ENCODE measurements around the gene STYXL2. TPM values are rescaled to one million over a fixed set of nuclear protein-coding genes. Genes with fewer than 3 reads are reported as not detected.

The STYXL2 gene
- total RNA-seq, 1 donor from 2014 or later, result 0.06 TPM

DNA sequence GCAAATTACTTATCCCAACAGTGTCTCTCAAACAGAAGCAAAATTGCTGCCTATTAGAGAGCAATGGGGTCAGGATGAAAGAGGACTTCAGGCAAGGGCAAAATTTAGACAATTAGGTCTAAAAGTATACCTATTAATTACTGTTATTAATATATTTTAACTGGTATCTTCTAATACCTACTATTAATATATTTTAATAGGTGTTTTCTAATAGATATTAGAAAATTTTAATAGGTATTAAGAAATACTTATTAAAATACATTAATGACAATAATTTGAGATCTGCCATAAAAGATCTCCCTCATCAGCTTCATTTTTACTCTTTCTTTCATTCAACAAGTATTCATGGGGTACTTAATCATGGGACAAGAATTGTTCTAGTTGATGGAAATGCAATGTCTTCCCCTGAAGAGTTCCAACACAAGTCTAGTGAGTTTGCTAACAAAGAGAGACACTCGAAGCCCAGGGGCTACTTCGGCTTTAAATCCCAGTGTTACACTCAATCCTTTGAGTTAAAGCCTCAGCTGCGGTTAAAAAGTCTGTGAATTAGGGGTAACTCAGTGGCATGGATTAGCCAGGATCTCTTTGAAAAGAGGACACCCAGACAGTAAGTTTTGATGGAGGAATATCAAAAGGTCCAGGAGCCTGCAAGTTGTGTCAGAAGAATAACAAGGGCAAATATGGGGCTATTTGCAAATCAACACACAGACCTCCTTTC is 44.1 kb downstream of the STYXL2 start:
- Histone ChIP-seq H4K20me1 (ENCODE audit: low read depth) (no peaks in the 10 kb centered on the region), H3K4me2 (peak overlapping the region; percentile 53), H3K9ac (no peak overlapping the region), H3K4me3 (no peak overlapping the region), H3F3A (ENCODE audit: low read depth) (peaks cover 39% of the 10 kb centered on the region), H3K4me1 (peaks cover 46% of the 10 kb centered on the region), H3K36me3 (no peaks in the 10 kb centered on the region), H3K79me2 (ENCODE audit: low read depth) (no peaks in the 10 kb centered on the region), H3K9me3 (ENCODE audit: low read depth) (no peaks in the 10 kb centered on the region), H2AFZ (replicated peaks) (peak overlapping the region; percentile 72), H3K27me3 (no peaks in the 10 kb centered on the region), H3K27ac (peak overlapping the region; percentile 62)
- DNase-seq (ENCODE audit: low spot score), result peak; percentile 64
- peak overlapping the region; percentile 62 for H3K4me3 Mint-ChIP-seq
- H3K27me3 Mint-ChIP-seq (ENCODE audit: insufficient read depth, low read depth), result no peaks in the 10 kb centered on the region
- peaks cover 3% of the 10 kb centered on the region for H3K36me3 Mint-ChIP-seq
- TF ChIP-seq EZH2 (IDR thresholded peaks at IDR 0.05) (no peak), EZH2phosphoT487 (IDR thresholded peaks at IDR 0.05) (no peak)
- TF ChIP-seq, protein P1, sequence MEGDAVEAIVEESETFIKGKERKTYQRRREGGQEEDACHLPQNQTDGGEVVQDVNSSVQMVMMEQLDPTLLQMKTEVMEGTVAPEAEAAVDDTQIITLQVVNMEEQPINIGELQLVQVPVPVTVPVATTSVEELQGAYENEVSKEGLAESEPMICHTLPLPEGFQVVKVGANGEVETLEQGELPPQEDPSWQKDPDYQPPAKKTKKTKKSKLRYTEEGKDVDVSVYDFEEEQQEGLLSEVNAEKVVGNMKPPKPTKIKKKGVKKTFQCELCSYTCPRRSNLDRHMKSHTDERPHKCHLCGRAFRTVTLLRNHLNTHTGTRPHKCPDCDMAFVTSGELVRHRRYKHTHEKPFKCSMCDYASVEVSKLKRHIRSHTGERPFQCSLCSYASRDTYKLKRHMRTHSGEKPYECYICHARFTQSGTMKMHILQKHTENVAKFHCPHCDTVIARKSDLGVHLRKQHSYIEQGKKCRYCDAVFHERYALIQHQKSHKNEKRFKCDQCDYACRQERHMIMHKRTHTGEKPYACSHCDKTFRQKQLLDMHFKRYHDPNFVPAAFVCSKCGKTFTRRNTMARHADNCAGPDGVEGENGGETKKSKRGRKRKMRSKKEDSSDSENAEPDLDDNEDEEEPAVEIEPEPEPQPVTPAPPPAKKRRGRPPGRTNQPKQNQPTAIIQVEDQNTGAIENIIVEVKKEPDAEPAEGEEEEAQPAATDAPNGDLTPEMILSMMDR (IDR thresholded peaks at IDR 0.05), result no peak
- peaks cover 6% of the 10 kb centered on the region for H3K9me3 Mint-ChIP-seq
- peak overlapping the region; percentile 93 for H3K27ac Mint-ChIP-seq
- peaks cover 41% of the 10 kb centered on the region for H3K4me1 Mint-ChIP-seq

DNA sequence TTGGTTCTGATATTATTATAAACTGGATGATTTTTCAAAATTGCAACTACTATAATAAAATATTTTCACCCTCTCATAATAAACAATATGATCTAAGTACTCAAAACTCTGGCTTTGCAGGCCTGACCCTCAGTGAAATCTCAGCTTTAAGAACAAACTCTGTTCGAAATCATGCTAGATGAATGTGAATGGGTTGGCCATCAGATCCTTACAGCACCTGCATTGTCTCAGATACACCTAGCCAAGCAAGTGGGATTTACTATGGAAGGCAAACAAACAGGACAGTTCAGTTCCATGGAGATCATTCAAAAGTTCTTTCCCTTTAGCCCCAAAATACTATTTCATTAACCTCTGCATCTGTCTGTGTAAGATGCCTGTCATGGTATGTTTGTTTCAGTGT is 44.8 kb downstream of the STYXL2 start:
- Mint-ChIP-seq H3K9me3 (peaks cover 9% of the 10 kb centered on the region), H3K36me3 (peaks cover 6% of the 10 kb centered on the region), H3K4me3 (no peak overlapping the region), H3K27ac (peak overlapping the region; percentile 81), H3K4me1 (peaks cover 41% of the 10 kb centered on the region), H3K27me3 (ENCODE audit: insufficient read depth, low read depth) (peaks cover 2% of the 10 kb centered on the region)
- no peak for DNase-seq (ENCODE audit: low spot score)
- Histone ChIP-seq H3K79me2 (ENCODE audit: low read depth) (no peaks in the 10 kb centered on the region), H4K20me1 (ENCODE audit: low read depth) (no peaks in the 10 kb centered on the region), H3K36me3 (no peaks in the 10 kb centered on the region), H3K9me3 (ENCODE audit: low read depth) (no peaks in the 10 kb centered on the region), H2AFZ (replicated peaks) (no peak overlapping the region), H3K27me3 (no peaks in the 10 kb centered on the region), H3K4me3 (no peak overlapping the region), H3K9ac (no peak overlapping the region), H3K27ac (peak overlapping the region; percentile 62), H3K4me1 (peaks cover 46% of the 10 kb centered on the region), H3K4me2 (peak overlapping the region; percentile 53), H3F3A (ENCODE audit: low read depth) (peaks cover 39% of the 10 kb centered on the region)
- no peak for TF ChIP-seq EZH2phosphoT487 (IDR thresholded peaks at IDR 0.05)
- TF ChIP-seq, protein P1 (IDR thresholded peaks at IDR 0.05), result no peak
- TF ChIP-seq EZH2 (IDR thresholded peaks at IDR 0.05), result no peak

DNA sequence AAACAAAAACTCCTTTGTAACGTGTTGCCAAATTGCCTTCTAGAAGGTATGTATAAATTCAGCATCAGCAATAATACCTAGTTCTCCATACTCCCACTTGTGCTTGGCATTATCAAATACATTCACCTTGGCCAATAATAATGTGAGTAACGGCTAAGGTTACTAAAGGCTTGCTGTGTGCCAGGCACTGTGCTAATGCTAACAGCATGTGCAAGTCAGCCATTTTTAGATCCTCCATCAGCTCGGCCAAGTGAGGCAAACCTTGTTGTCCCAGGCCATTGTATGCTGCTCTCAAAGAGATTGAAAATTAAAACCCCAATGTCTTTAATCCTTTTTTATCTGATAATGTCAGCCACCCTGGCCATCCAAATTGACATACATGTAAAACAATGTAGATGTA is 48.1 kb downstream of the STYXL2 start:
- no peaks in the 10 kb centered on the region for H3K79me2 ChIP-seq (ENCODE audit: low read depth)
- no peak overlapping the region for H3K4me2 ChIP-seq
- peaks cover 24% of the 10 kb centered on the region for H3K4me1 ChIP-seq
- no peaks in the 10 kb centered on the region for H4K20me1 ChIP-seq (ENCODE audit: low read depth)
- peaks cover 27% of the 10 kb centered on the region for H3K4me1 Mint-ChIP-seq
- TF ChIP-seq, protein P1 (IDR thresholded peaks at IDR 0.05), result no peak
- no peak for TF ChIP-seq EZH2 (IDR thresholded peaks at IDR 0.05)
- no peak for TF ChIP-seq EZH2phosphoT487 (IDR thresholded peaks at IDR 0.05)
- H3K4me3 ChIP-seq, result no peak overlapping the region
- DNase-seq (ENCODE audit: low spot score), result no peak
- H3K9me3 Mint-ChIP-seq, result peaks cover 22% of the 10 kb centered on the region
- H3K36me3 ChIP-seq, result peaks cover under 1% of the 10 kb centered on the region
- no peak overlapping the region for H3K4me3 Mint-ChIP-seq
- no peak overlapping the region for H3K9ac ChIP-seq
- H3K27ac Mint-ChIP-seq, result no peak overlapping the region
- H3K27me3 ChIP-seq, result no peaks in the 10 kb centered on the region
- H3F3A ChIP-seq (ENCODE audit: low read depth), result peaks cover 20% of the 10 kb centered on the region
- H3K36me3 Mint-ChIP-seq, result peaks cover 8% of the 10 kb centered on the region
- peaks cover 5% of the 10 kb centered on the region for H3K27me3 Mint-ChIP-seq (ENCODE audit: insufficient read depth, low read depth)
- no peak overlapping the region for H2AFZ ChIP-seq (replicated peaks)
- peaks cover 8% of the 10 kb centered on the region for H3K9me3 ChIP-seq (ENCODE audit: low read depth)
- H3K27ac ChIP-seq, result no peak overlapping the region

Other genes with a start within 250 kb of the STYXL2 start
- 38.3 and 54.4 TPM in 2 replicates for gene TADA1, start 217.8 kb upstream of the STYXL2 start, total RNA-seq (ENCODE audit: low replicate concordance)
- gene ILDR2, start 118.5 kb upstream of the STYXL2 start, total RNA-seq (ENCODE audit: low replicate concordance), result 34.3 and 42.1 TPM in 2 replicates
- gene MAEL, start 104.8 kb upstream of the STYXL2 start, total RNA-seq (ENCODE audit: low replicate concordance), result 1.2 TPM in 1 of 2 replicates, not detected in the other
- gene GPA33, start 3.7 kb upstream of the STYXL2 start, total RNA-seq (ENCODE audit: low replicate concordance), result 0.52 and 0.90 TPM in 2 replicates
- gene POU2F1, start 126.8 kb downstream of the STYXL2 start, total RNA-seq (ENCODE audit: low replicate concordance), result 48.1 and 68.0 TPM in 2 replicates